SK-N-MC (cell line): ENCODE measurements around the gene SLC23A1.
"Not testable (repeated sequence)": the region's sequence is repeated elsewhere in the genome, so short reads cannot be mapped to it uniquely, and the experiment has no call there.

ENCODE experiments used
- EZH2 ChIP-seq: fragments of 200-600 bp; sonication (generic); IDR thresholded peaks from one replicate; pipeline ENCODE4 v1.6.1; 2017; ENCODE audit warnings: antibody characterized with exemption
- POLR2AphosphoS5 ChIP-seq: IDR thresholded peaks from 2 replicates; pipeline ENCODE4 v1.6.1; 2012; ENCODE audit warnings: mild to moderate bottlenecking, low read depth, low read length, borderline replicate concordance

GRCh38 chr5:139345442-139345841 is 37.7 kb downstream of the SLC23A1 start:
- TF ChIP-seq POLR2AphosphoS5, EZH2: not testable (repeated sequence)
